ENCODE results near the gene HECTD2.
"Not testable (repeated sequence)": the region's sequence is repeated elsewhere in the genome, so short reads cannot be mapped to it uniquely, and the experiment has no call there.

HECTD2 gene

GRCh38 chr10:91528080-91528479 lies 117.9 kb downstream of the HECTD2 start:
- no peak for DNase-seq (ENCODE audit: extremely low read depth in 1 of 2, low read depth in 1 of 2)

GRCh38 chr10:91528768-91529167 lies 118.6 kb downstream of the HECTD2 start:
- no peak for DNase-seq (ENCODE audit: extremely low read depth in 1 of 2, low read depth in 1 of 2)

DNA sequence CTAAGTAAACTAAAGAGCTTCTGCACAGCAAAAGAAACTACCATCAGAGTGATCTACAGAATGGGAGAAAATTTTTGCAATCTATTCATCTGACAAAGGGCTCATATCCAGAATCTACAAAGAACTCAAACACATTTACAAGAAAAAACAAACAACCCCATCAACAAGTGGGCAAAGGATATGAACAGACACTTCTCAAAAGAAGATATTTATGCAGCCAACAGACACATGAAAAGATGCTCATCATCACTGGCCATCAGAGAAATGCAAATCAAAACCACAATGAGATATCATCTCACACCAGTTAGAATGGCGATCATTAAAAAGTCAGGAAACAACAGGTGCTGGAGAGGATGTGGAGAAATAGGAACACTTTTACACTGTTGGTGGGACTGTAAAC lies 124.6 kb downstream of the HECTD2 start:
- not testable (repeated sequence) for DNase-seq (ENCODE audit: extremely low read depth in 1 of 2, low read depth in 1 of 2)

DNA sequence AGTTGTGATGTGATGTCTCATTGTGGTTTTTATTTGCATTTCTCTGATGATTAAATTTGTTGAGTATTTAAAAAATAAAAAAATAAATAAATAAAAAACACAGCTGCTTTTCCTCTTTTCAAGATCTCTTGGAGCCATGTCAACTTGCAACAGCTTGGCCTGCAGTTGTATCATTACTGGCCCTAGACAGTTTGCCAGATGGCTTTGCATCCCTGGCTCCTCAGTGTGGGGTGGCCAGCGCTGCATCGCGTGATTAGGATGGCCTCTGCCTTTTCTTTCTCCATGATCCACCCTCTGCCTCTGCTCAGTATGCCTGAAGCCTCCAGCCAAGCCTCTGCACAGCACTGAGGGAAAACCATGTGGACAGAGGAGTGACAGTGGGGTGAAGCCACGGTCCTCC lies 126.0 kb downstream of the HECTD2 start:
- DNase-seq (ENCODE audit: extremely low read depth in 1 of 2, low read depth in 1 of 2): no peak

DNA sequence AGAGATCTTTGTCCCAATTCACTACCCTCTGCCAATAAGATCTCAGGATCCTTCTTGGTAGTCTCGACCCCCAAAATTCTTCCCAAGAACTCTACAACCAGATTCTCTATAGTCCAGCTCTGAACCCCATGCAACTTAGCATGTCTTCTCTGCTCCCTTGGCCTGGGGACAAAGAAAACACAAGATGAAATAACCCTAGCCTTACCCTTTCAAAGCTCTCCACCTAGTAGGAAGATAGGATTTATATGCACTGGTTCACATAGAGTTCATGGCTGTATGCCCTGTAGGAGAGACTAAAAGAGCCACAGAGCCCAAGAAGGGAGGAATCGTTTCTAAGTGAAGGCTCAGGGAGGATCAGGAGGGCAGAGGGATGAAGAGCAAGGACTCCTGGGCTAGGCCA lies 126.6 kb downstream of the HECTD2 start:
- DNase-seq (ENCODE audit: extremely low read depth in 1 of 2, low read depth in 1 of 2): no peak

GRCh38 chr10:91537614-91538383 lies 127.7 kb downstream of the HECTD2 start:
- no peak for DNase-seq (ENCODE audit: extremely low read depth in 1 of 2, low read depth in 1 of 2)

GRCh38 chr10:91539930-91540329 lies 129.8 kb downstream of the HECTD2 start:
- no peak for DNase-seq (ENCODE audit: extremely low read depth in 1 of 2, low read depth in 1 of 2)

DNA sequence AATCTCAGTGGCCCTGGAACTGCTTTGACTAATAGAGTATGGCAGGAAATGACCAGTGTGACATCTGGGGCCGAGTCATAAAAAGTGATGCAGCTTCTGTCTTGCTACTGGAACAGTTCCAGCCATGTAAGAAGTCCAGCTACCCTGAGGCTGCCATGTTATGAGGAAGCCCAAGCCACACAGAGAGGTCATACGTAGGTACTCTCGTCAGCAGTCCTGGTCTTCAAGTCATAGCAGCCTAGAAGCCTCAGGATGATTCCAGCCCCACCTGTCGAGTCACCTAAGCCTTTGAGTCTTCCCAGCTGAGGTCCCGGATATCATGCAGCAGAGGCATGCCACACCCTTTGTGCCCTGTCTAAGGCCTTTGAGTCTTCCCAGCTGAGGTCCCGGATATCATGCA lies 130.6 kb downstream of the HECTD2 start:
- no peak for DNase-seq (ENCODE audit: extremely low read depth in 1 of 2, low read depth in 1 of 2)

DNA sequence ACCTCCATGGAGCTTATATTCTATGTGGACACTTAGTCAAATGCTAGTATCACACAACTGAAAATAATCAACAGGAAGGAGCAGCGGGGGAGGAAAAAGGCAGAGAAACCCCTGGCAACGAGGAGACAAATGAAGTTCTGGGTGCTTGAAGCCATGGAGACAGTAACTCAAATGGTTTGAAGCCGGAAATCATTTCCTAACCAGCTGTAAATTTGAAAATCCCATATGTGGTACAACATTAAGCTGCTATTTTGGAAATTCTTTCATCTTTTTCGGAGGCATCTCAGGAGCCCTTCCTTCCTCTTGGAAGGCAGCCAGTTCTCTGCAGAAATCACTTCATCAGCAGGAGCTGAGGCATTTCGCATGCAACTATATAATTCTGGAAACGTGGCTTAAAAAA lies 131.3 kb downstream of the HECTD2 start:
- no peak for DNase-seq (ENCODE audit: extremely low read depth in 1 of 2, low read depth in 1 of 2)

DNA sequence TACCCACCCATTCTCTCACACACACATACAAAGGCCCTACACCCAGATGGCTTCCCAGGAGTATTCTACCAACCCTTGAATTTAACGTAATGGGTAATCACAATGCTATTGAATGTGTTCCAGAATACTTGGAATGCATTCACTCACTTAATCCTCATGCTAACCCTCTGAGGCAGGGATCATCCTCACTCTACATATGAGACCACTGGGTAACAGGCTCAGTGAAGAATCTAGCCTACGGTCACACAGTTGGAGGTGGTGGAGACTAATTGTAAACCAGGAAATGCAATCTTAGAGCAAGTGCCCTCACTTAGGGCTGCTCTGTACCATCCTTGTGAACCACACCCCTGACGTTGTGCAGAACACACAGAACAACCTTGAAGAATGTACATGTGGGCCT lies 135.2 kb downstream of the HECTD2 start:
- DNase-seq (ENCODE audit: extremely low read depth in 1 of 2, low read depth in 1 of 2): no peak

GRCh38 chr10:91545838-91546237 lies 135.7 kb downstream of the HECTD2 start:
- DNase-seq (ENCODE audit: extremely low read depth in 1 of 2, low read depth in 1 of 2): no peak

DNA sequence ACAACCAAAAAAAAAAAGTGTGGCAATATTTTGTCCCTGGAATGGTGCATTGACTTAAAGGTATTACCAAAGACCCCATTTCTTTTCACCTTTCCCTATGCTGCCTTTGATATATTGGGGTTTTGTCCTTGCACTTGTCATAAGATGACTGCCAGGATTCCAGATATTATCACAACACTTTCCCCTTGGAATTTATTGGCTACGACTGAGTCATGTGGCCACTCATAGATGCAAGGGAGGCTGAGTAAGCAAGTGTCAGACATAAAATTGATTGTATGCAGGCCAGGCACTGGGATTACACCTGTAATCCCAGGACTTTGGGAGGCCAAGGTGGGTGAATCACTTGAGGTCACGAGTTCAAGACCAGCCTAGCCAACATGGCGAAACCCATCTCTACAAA lies 139.1 kb downstream of the HECTD2 start:
- DNase-seq (ENCODE audit: extremely low read depth in 1 of 2, low read depth in 1 of 2): no peak

DNA sequence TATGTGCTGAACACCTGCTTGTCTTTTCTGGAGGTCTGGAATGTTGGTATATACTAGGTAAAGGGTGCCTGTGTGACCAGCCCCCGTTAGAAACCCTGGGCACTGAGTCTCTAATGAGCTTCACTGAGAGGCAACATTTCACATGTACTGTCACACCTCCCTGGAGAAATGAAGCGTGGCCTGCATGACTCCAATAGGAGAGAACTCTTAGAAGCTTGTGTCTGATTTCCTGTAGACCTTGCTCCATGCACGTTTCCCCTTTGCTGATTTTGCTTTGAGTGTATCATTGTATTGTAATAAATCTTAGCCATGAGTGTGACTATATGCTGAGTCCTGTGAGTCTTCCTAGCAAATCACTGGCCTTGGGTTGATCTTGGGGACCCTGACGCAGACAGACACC lies 139.9 kb downstream of the HECTD2 start:
- DNase-seq (ENCODE audit: extremely low read depth in 1 of 2, low read depth in 1 of 2): no peak

- DNase-seq (ENCODE audit: extremely low read depth in 1 of 2, low read depth in 1 of 2): no peak
Measured at GRCh38 chr10:91551856-91552255, 141.7 kb downstream of the HECTD2 start.

DNA sequence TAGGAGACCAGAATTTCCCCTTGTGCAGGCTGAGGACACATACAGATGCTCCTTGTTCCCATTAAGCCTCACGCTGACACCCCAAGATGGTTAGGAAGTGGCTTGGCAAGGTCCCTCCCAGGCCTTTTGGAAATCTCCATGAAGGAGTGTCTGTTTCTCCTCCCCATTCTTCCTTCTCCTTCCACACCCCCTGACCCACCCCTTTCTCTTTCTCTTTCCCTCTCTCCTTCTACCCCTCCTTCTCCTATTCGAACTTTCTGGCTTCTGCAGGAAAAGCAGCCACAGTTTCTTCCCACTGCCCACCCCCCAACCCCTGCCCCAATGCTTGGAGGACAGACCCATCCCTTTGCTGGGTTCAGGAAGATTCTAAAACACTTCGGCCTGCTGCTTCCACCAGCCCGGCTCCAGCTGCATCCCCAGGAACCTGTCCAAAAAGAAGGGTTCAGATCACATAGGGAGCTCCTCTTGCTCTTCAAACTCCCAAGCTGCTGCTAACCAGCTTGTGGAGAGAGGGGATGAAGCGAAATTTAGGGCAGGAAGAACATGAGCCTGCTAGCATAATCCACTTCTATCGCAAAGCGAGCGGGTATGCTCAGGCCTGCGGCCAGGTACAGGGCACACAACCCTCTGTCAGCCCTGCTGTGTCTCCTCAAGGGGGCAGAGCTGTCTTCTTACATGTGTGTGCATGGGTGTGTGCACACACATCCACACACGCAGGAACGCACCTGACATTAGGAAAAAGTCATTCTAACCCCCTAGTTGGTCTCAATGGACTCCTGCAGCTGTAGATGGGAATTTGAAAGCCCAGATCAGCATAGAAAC lies 142.3 kb downstream of the HECTD2 start:
- no peak for DNase-seq (ENCODE audit: extremely low read depth in 1 of 2, low read depth in 1 of 2)

- DNase-seq (ENCODE audit: extremely low read depth in 1 of 2, low read depth in 1 of 2): no peak
Measured at GRCh38 chr10:91555455-91555854, 145.3 kb downstream of the HECTD2 start.

GRCh38 chr10:91556691-91557566 lies 146.8 kb downstream of the HECTD2 start:
- DNase-seq (ENCODE audit: extremely low read depth in 1 of 2, low read depth in 1 of 2): no peak

GRCh38 chr10:91557651-91558111 lies 147.5 kb downstream of the HECTD2 start:
- no peak for DNase-seq (ENCODE audit: extremely low read depth in 1 of 2, low read depth in 1 of 2)

GRCh38 chr10:91558473-91558872 lies 148.3 kb downstream of the HECTD2 start:
- DNase-seq (ENCODE audit: extremely low read depth in 1 of 2, low read depth in 1 of 2): no peak

DNA sequence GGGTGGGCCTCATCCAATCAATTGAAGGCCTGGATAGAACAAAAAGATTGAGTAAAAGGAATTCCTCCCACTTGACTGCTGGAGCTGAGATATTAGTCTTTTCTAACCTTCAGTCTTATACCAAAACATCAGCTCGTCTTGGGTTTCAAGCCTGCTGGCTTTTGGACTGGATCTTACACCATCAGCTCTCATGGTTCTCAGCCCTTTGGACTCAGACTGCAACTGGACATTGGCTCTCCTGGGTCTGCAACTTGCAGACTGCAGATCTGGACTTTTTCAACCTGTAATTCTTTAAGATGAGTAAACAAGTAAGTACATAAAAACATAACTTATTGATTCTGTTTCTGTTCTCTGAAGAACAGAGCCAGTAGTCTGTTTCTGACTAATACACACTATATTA lies 149.0 kb downstream of the HECTD2 start:
- no peak for DNase-seq (ENCODE audit: extremely low read depth in 1 of 2, low read depth in 1 of 2)

DNA sequence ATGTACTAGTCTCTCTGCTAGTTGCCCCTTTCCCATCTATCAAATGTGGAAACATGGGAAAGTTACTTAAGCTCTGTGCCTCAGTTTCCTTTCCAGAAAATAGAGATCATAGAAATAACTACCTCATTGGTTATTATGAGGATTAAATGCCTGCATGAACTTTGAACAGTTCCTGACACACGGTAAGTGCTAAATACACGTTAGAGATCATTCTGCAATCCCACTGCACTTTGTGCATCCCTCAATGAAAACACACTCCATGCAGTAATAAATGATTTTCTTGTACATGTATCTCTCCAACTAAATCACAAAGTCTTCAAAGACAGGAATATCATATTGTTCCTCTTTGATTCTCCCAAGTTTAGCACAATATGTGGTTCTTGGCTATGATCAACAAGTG lies 149.6 kb downstream of the HECTD2 start:
- no peak for DNase-seq (ENCODE audit: extremely low read depth in 1 of 2, low read depth in 1 of 2)
